K562 (cell line): ENCODE measurements around the gene N4BP2L1. TPM values are rescaled to one million over a fixed set of nuclear protein-coding genes. Genes with fewer than 3 reads are reported as not detected.

Source experiments
- ATAC-seq: fragments of 200-7000 bp; cut with Tn5 transposase; 3 replicates; pipeline ENCODE4 v1.9.1; 2020; ENCODE audit warnings: moderate library complexity
- BruUV-seq: library from RNA; stranded (reverse); fragments of 400-500 nt; replicated peaks from 2 replicates; lab custom pipeline; 2021; lab: Mats Ljungman, UMichigan
- CTCF ChIA-PET: fragments of 300-600 bp; formaldehyde crosslinking; extraction: SDS; loops from one replicate; lab custom pipeline; 2021; ENCODE audit warnings: low intra/inter-chr PET ratio; lab: Yijun Ruan, JAX
- POLR2A ChIA-PET: fragments of 300-600, 350-650 bp; sonication (Branson Sonifier 250); formaldehyde crosslinking; extraction: SDS; loops from one replicate; lab custom pipeline; 2021; ENCODE audit warnings: antibody characterized with exemption, inconsistent platforms; lab: Yijun Ruan, JAX
- DNase-seq, 4 experiments: peaks; one replicate each; pipeline versions ENCODE4 v3.0.0 to v3.0.0-alpha.2; 2011 to 2018; ENCODE audit warnings: low spot score in 3 of 4, mixed read lengths in 3 of 4; ENCODE audit errors: extremely low read depth in 1 of 4
- FAIRE-seq: peaks from 2 replicates; lab custom pipeline; 2011; peaks lifted over from hg19 to GRCh38; lab: Jason Lieb, UNC
- H2AFZ ChIP-seq: 2 replicates; pipeline ENCODE4 v1.6.0; 2011; ENCODE audit warnings: low read depth, low read length, control low read depth, inconsistent platforms
- H3K27ac ChIP-seq: fragments of 200-600 bp; 3 replicates; pipeline ENCODE4 v1.8.0; 2011; ENCODE audit warnings: low read depth, mild to moderate bottlenecking, control low read depth, inconsistent platforms, low read length, moderate library complexity, mixed read lengths; ENCODE audit errors: extremely low read depth
- H3K27me3 ChIP-seq, 2 experiments: fragments of 300-600 bp in 1 of 2; 2 replicates in 1 of 2; 3 replicates in 1 of 2; pipeline versions ENCODE4 v1.6.0 to v1.8.0; 2011; ENCODE audit warnings: inconsistent platforms in 2 of 2, low read length in 2 of 2, mild to moderate bottlenecking in 1 of 2, mixed read lengths in 1 of 2, moderate library complexity in 1 of 2; ENCODE audit not compliant: control insufficient read depth in 2 of 2, insufficient read depth in 2 of 2
- H3K36me3 ChIP-seq: fragments of 300-600 bp; 3 replicates; pipeline ENCODE4 v1.8.0; 2011; ENCODE audit warnings: mild to moderate bottlenecking, low read length, inconsistent platforms; ENCODE audit not compliant: control insufficient read depth, insufficient read depth
- H3K4me1 ChIP-seq, 2 experiments: fragments of 200-600 bp in 1 of 2; replicated peaks in 1 of 2; 2 replicates in 1 of 2; 3 replicates in 1 of 2; pipeline versions ENCODE4 v1.5.1 to v1.8.0; 2011; ENCODE audit warnings: inconsistent platforms in 2 of 2, low read length in 2 of 2, mild to moderate bottlenecking in 1 of 2, mixed read lengths in 1 of 2, moderate library complexity in 1 of 2; ENCODE audit not compliant: control insufficient read depth in 2 of 2, insufficient read depth in 2 of 2
- H3K4me2 ChIP-seq: 2 replicates; pipeline ENCODE4 v1.6.1; 2011; ENCODE audit warnings: low read length, control low read depth, inconsistent platforms, mixed read lengths; ENCODE audit not compliant: insufficient read depth
- H3K4me3 ChIP-seq: fragments of 200-600 bp; sonication (generic), shearing (Covaris generic); 2 replicates; pipeline ENCODE4 v1.5.1; 2016; ENCODE audit warnings: control low read depth, inconsistent platforms
- H3K79me2 ChIP-seq: fragments of 200-600 bp; 3 replicates; pipeline ENCODE4 v1.8.0; 2011; ENCODE audit warnings: low read length, inconsistent platforms; ENCODE audit not compliant: control insufficient read depth, insufficient read depth
- H3K9ac ChIP-seq, 2 experiments: 2 replicates each; pipeline versions ENCODE4 v1.6.0 to v1.6.1; 2011; ENCODE audit warnings: low read depth in 2 of 2, low read length in 2 of 2, control low read depth in 1 of 2, inconsistent platforms in 1 of 2, mild to moderate bottlenecking in 1 of 2, mixed read lengths in 1 of 2; ENCODE audit not compliant: insufficient read depth in 1 of 2
- H3K9me1 ChIP-seq: one replicate; pipeline ENCODE4 v1.6.0; 2011; ENCODE audit warnings: inconsistent platforms, mild to moderate bottlenecking, low read length, moderate library complexity; ENCODE audit not compliant: control insufficient read depth, insufficient read depth
- H3K9me3 ChIP-seq: replicated peaks from 2 replicates; pipeline ENCODE4 v1.5.1; 2011; ENCODE audit warnings: low read depth, low read length, inconsistent platforms; ENCODE audit not compliant: control insufficient read depth, insufficient read depth
- H4K20me1 ChIP-seq: replicated peaks from 2 replicates; pipeline ENCODE4 v1.6.1; 2011; ENCODE audit warnings: low read length, inconsistent platforms, mixed read lengths; ENCODE audit not compliant: control insufficient read depth, insufficient read depth
- GABPB1 ChIP-seq: sonication (generic); formaldehyde crosslinking; IDR thresholded peaks from 2 replicates; pipeline ENCODE4 v1.8.0; 2022; ENCODE audit warnings: mild to moderate bottlenecking, missing genetic modification reagents
- HNRNPL ChIP-seq: fragments of 200-400 bp; formaldehyde crosslinking; IDR thresholded peaks from 2 replicates; pipeline ENCODE4 v1.6.1; 2017; ENCODE audit warnings: low read depth, mild to moderate bottlenecking, low read length
- ID3 ChIP-seq, 2 experiments: fragments of 250-450 bp in 1 of 2; fragments of 450-650 bp in 1 of 2; sonication (Bioruptor Pico) in 1 of 2; IDR thresholded peaks; 2 replicates each; pipeline versions ENCODE4 v1.6.1 to v1.8.0; 2016 to 2021; ENCODE audit warnings: mild to moderate bottlenecking in 2 of 2, moderate library complexity in 2 of 2, missing compliant biosample characterization in 1 of 2, missing genetic modification characterization in 1 of 2
- IRF9 ChIP-seq: fragments of 450-650 bp; IDR thresholded peaks from 2 replicates; pipeline ENCODE4 v1.6.1; 2016; ENCODE audit warnings: missing biosample characterization, missing genetic modification characterization
- KLF16 ChIP-seq: IDR thresholded peaks from 2 replicates; pipeline ENCODE4 v1.6.1; 2016; ENCODE audit warnings: antibody characterized with exemption
- SAP30 ChIP-seq: fragments of 200-600 bp; sonication (generic); IDR thresholded peaks from 2 replicates; pipeline ENCODE4 v1.6.1; 2012; ENCODE audit warnings: borderline replicate concordance, low read depth, mild to moderate bottlenecking, moderate library complexity, low read length, control low read depth, inconsistent platforms; ENCODE audit not compliant: insufficient read depth, poor library complexity, severe bottlenecking
- ZC3H4 ChIP-seq: sonication (generic); formaldehyde crosslinking; IDR thresholded peaks from 2 replicates; pipeline ENCODE4 v1.9.0; 2021; ENCODE audit warnings: missing genetic modification reagents, borderline replicate concordance
- ZC3H8 ChIP-seq: fragments of 450-650 bp; IDR thresholded peaks from 2 replicates; pipeline ENCODE4 v1.6.1; 2017
- ZNF12 ChIP-seq: sonication (generic); formaldehyde crosslinking; IDR thresholded peaks from 2 replicates; pipeline ENCODE4 v1.4.0; 2020; ENCODE audit warnings: mild to moderate bottlenecking, missing genetic modification reagents
- ZNF644 ChIP-seq: fragments of 200-800 bp; sonication (Bioruptor generic); IDR thresholded peaks from 2 replicates; pipeline ENCODE4 v1.6.1; 2016; ENCODE audit warnings: low read depth, missing genetic modification characterization, missing compliant biosample characterization
- WGBS: fragments of 100-300 bp; shearing (Covaris generic); methylation state at CpG from one replicate; pipeline ENCODE4 v1.1.6; 2016; ENCODE audit warnings: low coverage, mixed read lengths; ENCODE audit not compliant: insufficient coverage; ENCODE audit errors: missing lambda C conversion rate; 5-methylcytosine and 5-hydroxymethylcytosine counted together
- in situ Hi-C: fragments of 300-500 bp; cut with MboI; formaldehyde crosslinking; loops from 4 replicates; pipeline ENCODE4 v1.15.0; 2018; ENCODE audit warnings: inconsistent platforms, mixed read lengths
- intact Hi-C: fragments of 100-400 bp; cut with micrococcal nuclease; formaldehyde crosslinking; loops from 2 replicates; pipeline ENCODE4 v1.14.2; 2022
- polyA plus RNA-seq, 8 experiments: library from polyadenylated mRNA; depleted of rRNA in 4 of 8; stranded (reverse) in 5 of 8; unstranded in 3 of 8; fragments of >200 nt; fragmentation: Nextera tagmentation in 2 of 8; fragmentation: Illumina TruSeq in 1 of 8; extraction: Ambion mirVana in 2 of 8; extraction: Trizol in 1 of 8; gene quantifications; 2 replicates each; pipeline versions ENCODE4 v1.2.1 to v1.2.3, GENCODE V29; 2011 to 2014; ENCODE audit warnings: inconsistent platforms in 1 of 8, missing spikeins in 1 of 8
- total RNA-seq, 7 experiments: library from RNA; depleted of rRNA in 6 of 7; stranded (reverse); fragments of >200 nt in 6 of 7; fragmentation: Illumina TruSeq in 2 of 7; extraction: Trizol in 2 of 7; gene quantifications; 2 replicates each; pipeline versions ENCODE4 v1.2.1 to v1.2.3, GENCODE V29; 2011 to 2021; ENCODE audit warnings: low replicate concordance in 1 of 7
- TF ChIP-seq, protein P1 (sequence below), 2 experiments: IDR thresholded peaks; 2 replicates each; pipeline ENCODE4 v1.6.1; 2012; ENCODE audit warnings: improper control_type of control experiment in 2 of 2, low read depth in 2 of 2, low read length in 2 of 2, borderline replicate concordance in 1 of 2

N4BP2L1 gene
- total and polyA plus RNA-seq, 9 of the 15 experiments (the other 6 are each of a cell fraction or from before 2014, with no cell fraction given) = 0.06 to 0.33 (median 0.15) TPM; not detected in 1

GRCh38 chr13:32428581-32429432 is 877 bp upstream of the N4BP2L1 start (continued):
- TF ChIP-seq IRF9 (tag) = no peak
- no peak for TF ChIP-seq ZC3H8

DNA sequence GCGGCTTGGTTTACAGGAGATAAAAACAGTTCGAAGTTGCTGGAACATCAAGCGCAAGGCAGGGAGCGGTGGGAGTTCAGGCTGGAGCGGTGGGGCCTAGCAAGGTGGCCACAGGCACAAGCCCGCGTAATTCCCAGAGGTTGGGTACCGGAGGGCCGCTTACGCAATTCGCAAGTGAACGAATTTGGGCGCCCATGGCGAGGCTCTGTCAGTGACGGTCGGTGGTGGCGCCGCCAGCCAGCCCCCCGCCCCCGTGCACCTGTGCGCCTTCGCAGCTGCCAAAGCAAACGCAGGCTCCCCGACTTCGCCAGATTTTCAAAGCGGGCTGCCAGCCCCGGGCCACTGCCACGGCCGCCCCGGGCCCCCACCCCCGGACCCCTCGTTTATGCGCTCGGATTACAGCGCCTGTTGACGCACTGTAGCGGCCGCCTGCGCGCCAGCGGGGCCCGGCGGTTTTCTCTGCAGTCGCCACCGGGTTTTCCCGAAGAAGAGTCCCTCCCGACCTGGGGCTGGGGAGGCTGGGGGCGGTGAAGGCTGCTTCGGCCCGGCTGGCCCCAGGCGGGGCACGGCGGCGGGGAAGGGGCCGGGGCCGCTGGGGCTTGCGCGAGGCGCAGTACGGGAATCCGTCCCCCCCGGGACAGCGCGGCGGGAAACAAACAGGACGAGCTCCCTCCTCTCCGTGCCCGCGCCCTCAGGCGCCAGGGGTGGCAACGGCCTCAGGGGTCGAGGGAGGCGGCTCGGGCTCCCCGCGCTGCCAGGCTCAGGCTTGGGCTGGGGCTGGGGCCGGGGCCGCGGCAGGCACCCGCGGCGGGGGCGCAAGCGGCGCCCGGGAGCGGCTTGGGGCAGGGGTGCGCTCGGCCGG is 709 bp downstream of the N4BP2L1 start:
- CTCF ChIA-PET = no interaction called here
- BruUV-seq = no TSS peak
- peaks cover 0 to 6% of the 10 kb centered on the region in 2 experiments; a peak in 3 of 5 replicates for H3K4me1 ChIP-seq
- ATAC-seq = no peak
- in situ Hi-C loops (no loop called here), intact Hi-C loops (no loop called here)
- no peaks in the 10 kb centered on the region for H3K9me1 ChIP-seq
- WGBS = no CpG with 5 or more reads among the region's 90 CpGs
- no peaks in the 10 kb centered on the region for H3K27me3 ChIP-seq
- H3K9ac ChIP-seq = no peak overlapping the region
- no peaks in the 10 kb centered on the region for H3K36me3 ChIP-seq
- H2AFZ ChIP-seq = no peak overlapping the region
- no peak overlapping the region for H3K27ac ChIP-seq
- no peak overlapping the region for H3K4me3 ChIP-seq
- H3K79me2 ChIP-seq = no peaks in the 10 kb centered on the region
- no peak for FAIRE-seq
- H4K20me1 ChIP-seq = no peaks in the 10 kb centered on the region
- no peak for TF ChIP-seq GABPB1 (CRISPR knock-in tag)
- TF ChIP-seq, protein P1, sequence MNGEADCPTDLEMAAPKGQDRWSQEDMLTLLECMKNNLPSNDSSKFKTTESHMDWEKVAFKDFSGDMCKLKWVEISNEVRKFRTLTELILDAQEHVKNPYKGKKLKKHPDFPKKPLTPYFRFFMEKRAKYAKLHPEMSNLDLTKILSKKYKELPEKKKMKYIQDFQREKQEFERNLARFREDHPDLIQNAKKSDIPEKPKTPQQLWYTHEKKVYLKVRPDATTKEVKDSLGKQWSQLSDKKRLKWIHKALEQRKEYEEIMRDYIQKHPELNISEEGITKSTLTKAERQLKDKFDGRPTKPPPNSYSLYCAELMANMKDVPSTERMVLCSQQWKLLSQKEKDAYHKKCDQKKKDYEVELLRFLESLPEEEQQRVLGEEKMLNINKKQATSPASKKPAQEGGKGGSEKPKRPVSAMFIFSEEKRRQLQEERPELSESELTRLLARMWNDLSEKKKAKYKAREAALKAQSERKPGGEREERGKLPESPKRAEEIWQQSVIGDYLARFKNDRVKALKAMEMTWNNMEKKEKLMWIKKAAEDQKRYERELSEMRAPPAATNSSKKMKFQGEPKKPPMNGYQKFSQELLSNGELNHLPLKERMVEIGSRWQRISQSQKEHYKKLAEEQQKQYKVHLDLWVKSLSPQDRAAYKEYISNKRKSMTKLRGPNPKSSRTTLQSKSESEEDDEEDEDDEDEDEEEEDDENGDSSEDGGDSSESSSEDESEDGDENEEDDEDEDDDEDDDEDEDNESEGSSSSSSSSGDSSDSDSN (IDR thresholded peaks at IDR 0.05; ENCODE audit: borderline replicate concordance in 1 of 2, low read depth in 2 of 2, low read length in 2 of 2) = no peak
- TF ChIP-seq ID3 (CRISPR knock-in tag; IDR thresholded peaks at IDR 0.05) = no peak
- no peak for TF ChIP-seq ID3 (tag; IDR thresholded peaks at IDR 0.05)
- TF ChIP-seq KLF16 = no peak
- TF ChIP-seq ZNF12 (CRISPR knock-in tag) = no peak
- no peak for TF ChIP-seq ZC3H4
- no peak for TF ChIP-seq SAP30
- no peak for TF ChIP-seq ZNF644 (tag)
- no peak for TF ChIP-seq HNRNPL
- no peaks in the 10 kb centered on the region; the same call in none of the 2 replicates for H3K9me3 ChIP-seq
- DNase-seq = no peak
- POLR2A ChIA-PET = no interaction called here
- H3K4me2 ChIP-seq = no peak overlapping the region
